Myocyte (in vitro differentiated cells): ENCODE results near the gene ATP6AP1. TPM values are rescaled to one million over a fixed set of nuclear protein-coding genes. Genes with fewer than 3 reads are reported as not detected.

Experiments used
- DNase-seq: peaks from one replicate; pipeline ENCODE4 v3.0.0-alpha.2; 2012; ENCODE audit warnings: low read depth
- total RNA-seq: library from RNA; depleted of rRNA; stranded (reverse); fragments of >200 nt; gene quantifications from 2 replicates; pipeline ENCODE4 v1.2.3, GENCODE V29; 2014

Gene ATP6AP1
- total RNA-seq, 1 donor from 2014 or later, result 100 TPM

- no peak for DNase-seq
Measured at GRCh38 chrX:154446430-154446829, 18.0 kb downstream of the ATP6AP1 start.

DNA sequence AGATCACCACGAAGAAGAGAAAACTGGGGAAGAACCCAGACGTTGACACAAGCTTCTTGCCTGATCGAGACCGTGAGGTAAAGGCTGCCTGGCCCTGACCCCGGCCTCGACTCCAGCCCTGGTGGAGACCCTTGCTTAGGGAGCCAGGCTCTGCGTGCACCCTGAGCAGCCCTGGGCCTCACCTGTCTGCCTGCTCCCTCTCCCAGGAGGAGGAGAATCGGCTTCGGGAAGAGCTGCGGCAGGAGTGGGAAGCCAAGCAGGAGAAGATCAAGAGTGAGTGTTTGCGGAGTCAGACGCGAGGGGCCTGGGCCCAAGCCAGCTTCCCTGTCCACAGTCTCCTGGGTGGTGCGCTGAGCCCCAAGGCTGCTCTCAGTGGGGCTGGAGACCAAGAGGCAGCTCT, 20.0 kb downstream of the ATP6AP1 start:
- DNase-seq, result no peak

GRCh38 chrX:154449618-154450017, 21.1 kb downstream of the ATP6AP1 start:
- no peak for DNase-seq

DNA sequence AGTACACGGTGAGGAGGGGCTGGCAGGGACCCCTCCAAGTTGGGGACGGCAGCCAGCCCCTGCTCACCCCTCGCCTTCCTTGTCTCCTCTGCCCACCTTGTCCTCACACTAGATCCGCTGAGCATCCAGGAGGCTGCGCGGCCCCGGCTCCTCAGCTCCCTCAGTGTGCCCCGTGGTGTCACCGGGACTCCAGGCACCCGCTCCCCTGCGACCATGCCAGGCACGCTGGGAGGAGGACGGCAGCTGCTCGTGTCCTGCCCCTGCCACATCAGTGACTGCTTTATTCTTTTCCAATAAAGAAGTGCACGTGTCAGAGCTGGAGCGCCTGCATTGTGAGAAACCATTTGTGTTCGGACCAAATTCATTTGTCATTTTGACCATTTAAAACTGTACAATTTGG, 21.8 kb downstream of the ATP6AP1 start:
- DNase-seq, result no peak

GRCh38 chrX:154452823-154453222, 24.3 kb downstream of the ATP6AP1 start:
- no peak for DNase-seq

DNA sequence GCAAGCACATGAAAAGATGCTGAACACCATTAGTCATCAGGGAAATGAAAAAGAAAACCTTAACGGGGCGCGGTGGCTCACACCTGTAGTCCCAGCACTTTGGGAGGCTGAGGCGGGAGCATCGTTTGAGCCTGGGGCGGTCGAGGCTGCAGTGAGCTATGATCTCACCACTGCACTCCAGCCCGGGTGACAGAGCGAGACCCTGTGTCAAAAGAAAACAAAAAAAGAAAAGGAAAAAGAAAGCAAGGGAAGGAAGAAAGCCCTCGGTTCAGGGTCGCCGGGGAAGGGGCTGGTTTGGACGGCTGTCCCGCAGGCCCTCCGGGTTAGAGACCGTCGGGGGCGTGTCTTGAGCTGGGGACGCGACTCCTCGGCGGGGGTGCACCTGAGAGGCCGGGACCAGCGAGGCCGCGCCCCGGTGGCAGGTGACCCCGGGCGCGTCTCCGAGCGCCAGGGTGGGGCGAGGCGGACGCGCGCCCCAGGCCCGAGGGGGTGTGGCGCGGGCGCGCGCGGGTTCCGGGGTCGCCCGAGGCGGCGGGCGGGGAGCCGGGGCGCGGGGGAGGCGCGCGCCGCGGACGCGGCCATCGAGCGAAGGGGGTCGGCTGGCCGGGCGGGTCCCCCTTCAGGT, 29.1 kb downstream of the ATP6AP1 start:
- peak; percentile 18 for DNase-seq

- DNase-seq, result peak; percentile 31
Measured at GRCh38 chrX:154458116-154458953, 29.9 kb downstream of the ATP6AP1 start, which contains the start of gene PLXNA3. Gene PLXNA3 (plus strand): TSS chrX:154458281. CDS start chrX:154460184, 1,903 bp downstream.

- DNase-seq, result peak; percentile 49
Measured at GRCh38 chrX:154458954-154459778, 30.7 kb downstream of the ATP6AP1 start.

GRCh38 chrX:154459832-154460231, 31.4 kb downstream of the ATP6AP1 start:
- no peak for DNase-seq

GRCh38 chrX:154460326-154460725, 31.8 kb downstream of the ATP6AP1 start:
- no peak for DNase-seq

- no peak for DNase-seq
Measured at GRCh38 chrX:154462396-154462795, 33.9 kb downstream of the ATP6AP1 start.

DNA sequence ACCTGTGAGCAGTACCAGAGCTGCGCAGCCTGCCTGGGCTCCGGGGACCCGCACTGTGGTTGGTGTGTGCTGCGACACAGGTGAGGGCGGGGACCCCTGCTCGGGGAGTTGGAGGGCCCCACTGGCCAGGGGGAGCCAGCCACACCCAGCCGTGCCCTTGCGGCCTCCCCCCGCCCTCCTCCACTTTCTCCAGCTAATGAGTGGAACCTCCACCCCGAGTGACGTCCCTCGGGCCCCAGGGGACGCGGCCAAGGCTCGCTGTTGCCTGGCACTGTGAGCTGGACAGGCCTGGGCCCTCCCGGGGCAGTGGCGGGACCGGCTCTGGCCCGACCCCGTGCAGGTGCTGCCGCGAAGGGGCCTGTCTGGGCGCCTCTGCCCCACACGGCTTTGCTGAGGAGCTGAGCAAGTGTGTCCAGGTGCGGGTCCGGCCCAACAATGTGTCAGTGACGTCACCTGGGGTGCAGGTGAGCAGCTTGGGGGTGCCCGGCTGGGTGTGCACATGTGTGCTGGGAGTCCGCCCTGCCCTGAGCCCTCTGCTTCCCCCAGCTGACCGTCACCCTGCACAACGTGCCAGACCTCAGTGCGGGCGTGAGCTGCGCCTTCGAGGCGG, 35.2 kb downstream of the ATP6AP1 start:
- no peak for DNase-seq

DNA sequence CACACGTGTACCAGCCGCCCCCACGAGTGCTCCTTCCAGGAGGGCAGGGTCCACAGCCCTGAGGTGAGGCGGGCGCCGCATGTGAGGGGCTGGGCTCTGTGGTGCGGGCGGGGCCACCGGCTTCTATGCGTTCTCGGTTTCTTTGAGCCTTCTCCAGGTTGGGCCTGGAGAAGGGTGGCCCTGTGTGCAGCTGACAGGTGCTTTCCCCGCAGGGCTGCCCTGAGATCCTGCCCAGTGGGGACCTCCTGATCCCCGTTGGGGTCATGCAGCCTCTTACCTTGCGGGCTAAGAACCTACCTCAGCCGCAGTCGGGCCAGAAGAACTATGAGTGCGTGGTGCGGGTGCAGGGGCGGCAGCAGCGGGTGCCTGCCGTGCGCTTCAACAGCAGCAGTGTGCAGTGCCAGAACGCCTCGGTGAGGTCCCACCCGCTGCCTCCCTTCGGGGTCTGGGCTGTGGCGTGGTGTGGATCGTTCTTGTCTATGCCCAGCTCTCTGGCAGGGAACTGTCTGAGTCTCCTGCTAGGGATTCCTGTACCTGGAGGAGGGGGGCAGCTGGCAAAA, 36.4 kb downstream of the ATP6AP1 start:
- DNase-seq, result no peak

- no peak for DNase-seq
Measured at GRCh38 chrX:154465601-154466000, 37.1 kb downstream of the ATP6AP1 start.

- no peak for DNase-seq
Measured at GRCh38 chrX:154466036-154466435, 37.6 kb downstream of the ATP6AP1 start.

GRCh38 chrX:154466907-154467306, 38.4 kb downstream of the ATP6AP1 start:
- no peak for DNase-seq

- DNase-seq, result no peak
Measured at GRCh38 chrX:154467556-154467955, 39.1 kb downstream of the ATP6AP1 start.

DNA sequence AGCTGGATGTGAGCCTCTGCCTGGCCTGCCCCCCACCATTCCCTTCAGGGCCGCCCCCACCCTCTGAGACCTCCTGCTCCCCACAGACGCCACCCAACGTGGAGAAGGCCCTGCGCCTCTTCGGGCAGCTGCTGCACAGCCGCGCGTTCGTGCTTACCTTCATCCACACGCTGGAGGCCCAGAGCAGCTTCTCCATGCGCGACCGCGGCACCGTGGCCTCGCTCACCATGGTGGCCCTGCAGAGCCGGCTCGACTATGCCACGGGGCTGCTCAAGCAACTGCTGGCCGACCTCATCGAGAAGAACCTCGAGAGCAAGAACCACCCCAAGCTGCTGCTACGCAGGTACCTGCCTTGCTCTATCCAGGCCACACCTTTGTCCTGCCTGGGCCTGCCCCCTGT, 39.7 kb downstream of the ATP6AP1 start:
- no peak for DNase-seq

- DNase-seq, result no peak
Measured at GRCh38 chrX:154469114-154469513, 40.6 kb downstream of the ATP6AP1 start.

GRCh38 chrX:154469880-154470279, 41.4 kb downstream of the ATP6AP1 start:
- DNase-seq, result no peak

- DNase-seq, result no peak
Measured at GRCh38 chrX:154470434-154470833, 42.0 kb downstream of the ATP6AP1 start.
